K562 (cell line): ENCODE results near the gene MFSD11. TPM values are rescaled to one million over a fixed set of nuclear protein-coding genes. Genes with fewer than 3 reads are reported as not detected.
A peak's percentile ranks its signal among the peaks of the same experiment; 100 is the strongest.

Experiments
- E2F3 ChIP-seq: fragments of 250-450 bp; sonication (Bioruptor Pico); IDR thresholded peaks from 2 replicates; pipeline ENCODE4 v1.4.0; 2020; ENCODE audit warnings: mild to moderate bottlenecking
- E2F8 ChIP-seq: fragments of 450-650 bp; IDR thresholded peaks from 2 replicates; pipeline ENCODE4 v1.7.1; 2018; ENCODE audit warnings: mild to moderate bottlenecking, low read depth; ENCODE audit not compliant: partially characterized antibody
- KLF16 ChIP-seq: IDR thresholded peaks from 2 replicates; pipeline ENCODE4 v1.6.1; 2016; ENCODE audit warnings: antibody characterized with exemption
- NFIC ChIP-seq: fragments of 450-650 bp; IDR thresholded peaks from 2 replicates; pipeline ENCODE4 v1.6.1; 2017; ENCODE audit warnings: mild to moderate bottlenecking, inconsistent platforms
- NR4A1 ChIP-seq, 2 experiments: fragments of 250-450 bp in 1 of 2; fragments of 450-650 bp in 1 of 2; sonication (Bioruptor Pico) in 1 of 2; IDR thresholded peaks; 2 replicates each; pipeline versions ENCODE4 v1.4.0 to v1.6.1; 2016 to 2020; ENCODE audit warnings: mild to moderate bottlenecking in 2 of 2, missing compliant biosample characterization in 1 of 2, missing genetic modification characterization in 1 of 2, moderate library complexity in 1 of 2
- PHB ChIP-seq: fragments of 250-450 bp; sonication (Bioruptor Pico); IDR thresholded peaks from 2 replicates; pipeline ENCODE4 v1.5.0; 2021
- SAFB ChIP-seq: fragments of 200-400 bp; formaldehyde crosslinking; IDR thresholded peaks from 2 replicates; pipeline ENCODE4 v1.6.1; 2017; ENCODE audit warnings: low read depth, low read length, borderline replicate concordance
- TAF1 ChIP-seq: IDR thresholded peaks from 2 replicates; pipeline ENCODE4 v1.6.1; 2011; ENCODE audit warnings: mild to moderate bottlenecking, low read length, moderate library complexity; ENCODE audit not compliant: insufficient read depth, control insufficient read depth, severe bottlenecking; ENCODE audit errors: extremely low read depth
- ZBED1 ChIP-seq: IDR thresholded peaks from 2 replicates; pipeline ENCODE4 v1.6.1; 2014
- ZBTB49 ChIP-seq: sonication (generic); formaldehyde crosslinking; IDR thresholded peaks from 2 replicates; pipeline ENCODE4 v1.8.0; 2022; ENCODE audit warnings: missing genetic modification reagents, mild to moderate bottlenecking, borderline replicate concordance
- ZMIZ1 ChIP-seq, 2 experiments: fragments of 150-350 bp in 1 of 2; IDR thresholded peaks; 2 replicates each; pipeline ENCODE4 v1.6.1; 2012 to 2016; ENCODE audit warnings: low read depth in 2 of 2, low read length in 2 of 2, mild to moderate bottlenecking in 1 of 2, moderate library complexity in 1 of 2
- ZNF41 ChIP-seq: fragments of 250-450 bp; sonication (Bioruptor Pico); conservative IDR thresholded peaks from 2 replicates; pipeline ENCODE4 v1.4.0; 2020; ENCODE audit warnings: mild to moderate bottlenecking
- ZNF561 ChIP-seq: fragments of 450-650 bp; formaldehyde crosslinking; conservative IDR thresholded peaks from 2 replicates; pipeline ENCODE4 v1.4.0; 2020; ENCODE audit warnings: mild to moderate bottlenecking, moderate library complexity
- polyA plus RNA-seq, 8 experiments: library from polyadenylated mRNA; depleted of rRNA in 4 of 8; stranded (reverse) in 5 of 8; unstranded in 3 of 8; fragments of >200 nt; fragmentation: Nextera tagmentation in 2 of 8; fragmentation: Illumina TruSeq in 1 of 8; extraction: Ambion mirVana in 2 of 8; extraction: Trizol in 1 of 8; gene quantifications; 2 replicates each; pipeline versions ENCODE4 v1.2.1 to v1.2.3, GENCODE V29; 2011 to 2014; ENCODE audit warnings: inconsistent platforms in 1 of 8, missing spikeins in 1 of 8
- total RNA-seq, 7 experiments: library from RNA; depleted of rRNA in 6 of 7; stranded (reverse); fragments of >200 nt in 6 of 7; fragmentation: Illumina TruSeq in 2 of 7; extraction: Trizol in 2 of 7; gene quantifications; 2 replicates each; pipeline versions ENCODE4 v1.2.1 to v1.2.3, GENCODE V29; 2011 to 2021; ENCODE audit warnings: low replicate concordance in 1 of 7
- TF ChIP-seq, protein P1 (sequence below): IDR thresholded peaks from 3 replicates; pipeline ENCODE4 v1.6.1; 2011; ENCODE audit warnings: borderline replicate concordance, mild to moderate bottlenecking, moderate library complexity; ENCODE audit not compliant: insufficient read length; ENCODE audit errors: extremely low read depth

MFSD11 gene
- total and polyA plus RNA-seq, 9 of the 15 experiments (the other 6 are each of a cell fraction or from before 2014, with no cell fraction given) = 14.4 to 24.5 (median 19.9) TPM

- TF ChIP-seq, protein P1, sequence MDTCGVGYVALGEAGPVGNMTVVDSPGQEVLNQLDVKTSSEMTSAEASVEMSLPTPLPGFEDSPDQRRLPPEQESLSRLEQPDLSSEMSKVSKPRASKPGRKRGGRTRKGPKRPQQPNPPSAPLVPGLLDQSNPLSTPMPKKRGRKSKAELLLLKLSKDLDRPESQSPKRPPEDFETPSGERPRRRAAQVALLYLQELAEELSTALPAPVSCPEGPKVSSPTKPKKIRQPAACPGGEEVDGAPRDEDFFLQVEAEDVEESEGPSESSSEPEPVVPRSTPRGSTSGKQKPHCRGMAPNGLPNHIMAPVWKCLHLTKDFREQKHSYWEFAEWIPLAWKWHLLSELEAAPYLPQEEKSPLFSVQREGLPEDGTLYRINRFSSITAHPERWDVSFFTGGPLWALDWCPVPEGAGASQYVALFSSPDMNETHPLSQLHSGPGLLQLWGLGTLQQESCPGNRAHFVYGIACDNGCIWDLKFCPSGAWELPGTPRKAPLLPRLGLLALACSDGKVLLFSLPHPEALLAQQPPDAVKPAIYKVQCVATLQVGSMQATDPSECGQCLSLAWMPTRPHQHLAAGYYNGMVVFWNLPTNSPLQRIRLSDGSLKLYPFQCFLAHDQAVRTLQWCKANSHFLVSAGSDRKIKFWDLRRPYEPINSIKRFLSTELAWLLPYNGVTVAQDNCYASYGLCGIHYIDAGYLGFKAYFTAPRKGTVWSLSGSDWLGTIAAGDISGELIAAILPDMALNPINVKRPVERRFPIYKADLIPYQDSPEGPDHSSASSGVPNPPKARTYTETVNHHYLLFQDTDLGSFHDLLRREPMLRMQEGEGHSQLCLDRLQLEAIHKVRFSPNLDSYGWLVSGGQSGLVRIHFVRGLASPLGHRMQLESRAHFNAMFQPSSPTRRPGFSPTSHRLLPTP = no peak
- TF ChIP-seq ZBED1 = 0 out of 2 replicates have a peak, but pooled peaks have one; percentile 47
- TF ChIP-seq PHB (CRISPR knock-in tag) = no peak
- no peak for TF ChIP-seq ZBTB49 (CRISPR knock-in tag)
- no peak for TF ChIP-seq NR4A1 (CRISPR knock-in tag; IDR thresholded peaks at IDR 0.05)
- no peak for TF ChIP-seq NR4A1 (tag; IDR thresholded peaks at IDR 0.05)
- no peak for TF ChIP-seq SAFB
- no peak for TF ChIP-seq TAF1
- peak; percentile 39 for TF ChIP-seq E2F8
- TF ChIP-seq ZNF41 (CRISPR knock-in tag) = peak; percentile 68; the same call in 1 of the 2 replicates
- TF ChIP-seq NFIC = no peak
- TF ChIP-seq E2F3 = no peak
- TF ChIP-seq ZNF561 (CRISPR knock-in tag) = no peak
- TF ChIP-seq ZMIZ1 (IDR thresholded peaks at IDR 0.05; ENCODE audit: low read depth in 2 of 2, low read length in 2 of 2) = 0 out of 4 replicates have a peak, but pooled peaks of 1 of the 2 experiments have one; percentile 5
- no peak for TF ChIP-seq KLF16
Observed at GRCh38 chr17:76732734-76733617, 4.9 kb upstream of the MFSD11 start (continued).
